CD4-positive, alpha-beta T cell (primary cell): ENCODE measurements around the gene SUN2. TPM values are rescaled to one million over a fixed set of nuclear protein-coding genes. Genes with fewer than 3 reads are reported as not detected.

ENCODE experiments used
- ATAC-seq: fragments of 200-7000 bp; cut with Tn5 transposase; one replicate; pipeline ENCODE4 v1.10.0; 2022; ENCODE audit warnings: mild to moderate bottlenecking; ENCODE audit not compliant: poor library complexity
- CTCF ChIA-PET: fragments of 350-600 bp; sonication (Branson Sonifier 250); formaldehyde crosslinking; loops from one replicate; lab custom pipeline; 2021; ENCODE audit warnings: antibody characterized with exemption, inconsistent platforms; lab: Charles Lee
- POLR2A ChIA-PET: fragments of 350-600 bp; sonication (Branson Sonifier 250); formaldehyde crosslinking; loops from one replicate; lab custom pipeline; 2021; ENCODE audit warnings: antibody characterized with exemption, inconsistent platforms; lab: Charles Lee
- DNase-seq, 14 experiments: peaks; one replicate each; pipeline ENCODE4 v3.0.0-alpha.2; 2013 to 2020; ENCODE audit warnings: mixed read lengths in 2 of 14
- H3K27ac ChIP-seq, 2 donors: one replicate each; pipeline versions ENCODE4 v1.5.1 to v1.7.0; 2013; ENCODE audit warnings: low read length in 2 of 2, low read depth in 1 of 2, mild to moderate bottlenecking in 1 of 2
- H3K27me3 ChIP-seq, 2 experiments: 1 replicate in 1 of 2; 2 replicates in 1 of 2; pipeline versions ENCODE4 v1.6.1 to v1.7.0; 2013; ENCODE audit warnings: low read length in 2 of 2, control low read depth in 1 of 2, mild to moderate bottlenecking in 1 of 2, moderate library complexity in 1 of 2; ENCODE audit not compliant: insufficient read depth in 2 of 2, control insufficient read depth in 1 of 2
- H3K36me3 ChIP-seq: one replicate; pipeline ENCODE4 v1.6.1; 2013; ENCODE audit warnings: low read length, control low read depth; ENCODE audit not compliant: insufficient read depth
- H3K4me1 ChIP-seq: one replicate; pipeline ENCODE4 v1.6.1; 2013; ENCODE audit warnings: low read length, control low read depth; ENCODE audit not compliant: insufficient read depth
- H3K4me3 ChIP-seq: one replicate; pipeline ENCODE4 v1.5.1; 2013; ENCODE audit warnings: mild to moderate bottlenecking, low read length, moderate library complexity
- H3K9me3 ChIP-seq, 2 experiments: 1 replicate in 1 of 2; 2 replicates in 1 of 2; pipeline versions ENCODE4 v1.6.1 to v1.7.0; 2013; ENCODE audit warnings: low read length in 2 of 2, mild to moderate bottlenecking in 2 of 2, control low read depth in 1 of 2, moderate library complexity in 1 of 2; ENCODE audit not compliant: control insufficient read depth in 1 of 2, insufficient read depth in 1 of 2
- H3K27ac Mint-ChIP-seq: one replicate; pipeline ENCODE4 v1.8.0; 2020; ENCODE audit warnings: mixed read lengths
- H3K27me3 Mint-ChIP-seq: one replicate; pipeline ENCODE4 v1.8.0; 2021; ENCODE audit warnings: mixed read lengths
- H3K36me3 Mint-ChIP-seq: one replicate; pipeline ENCODE4 v1.8.0; 2021; ENCODE audit warnings: low read depth, mixed read lengths
- H3K4me1 Mint-ChIP-seq: one replicate; pipeline ENCODE4 v1.8.0; 2021; ENCODE audit warnings: low read depth, mixed read lengths
- H3K4me3 Mint-ChIP-seq: one replicate; pipeline ENCODE4 v1.8.0; 2020; ENCODE audit warnings: mild to moderate bottlenecking, mixed read lengths
- H3K9me3 Mint-ChIP-seq: one replicate; pipeline ENCODE4 v1.8.0; 2020; ENCODE audit warnings: mixed read lengths
- intact Hi-C, 2 experiments: fragments of 100-400 bp; cut with DNase I in 1 of 2; cut with micrococcal nuclease in 1 of 2; formaldehyde crosslinking; loops; one replicate each; pipeline versions ENCODE4 v1.15.1 to v1.9.0; 2023 to 2025; cut with DNase I, micrococcal nuclease
- total RNA-seq, 174 experiments: library from RNA in 2 of 174; stranded (reverse) in 2 of 174; gene quantifications; one replicate each; pipeline ENCODE4 v1.2.3 and lab custom pipeline; 2021 to 2026
- TF ChIP-seq, protein P1 (sequence below): fragments of 200-600 bp; IDR thresholded peaks from one replicate; pipeline ENCODE4 v1.8.0; 2022; ENCODE audit warnings: antibody characterized with exemption, mild to moderate bottlenecking

SUN2 gene
- total RNA-seq, 2 experiments from 2014 or later: 440 to 453 TPM

DNA sequence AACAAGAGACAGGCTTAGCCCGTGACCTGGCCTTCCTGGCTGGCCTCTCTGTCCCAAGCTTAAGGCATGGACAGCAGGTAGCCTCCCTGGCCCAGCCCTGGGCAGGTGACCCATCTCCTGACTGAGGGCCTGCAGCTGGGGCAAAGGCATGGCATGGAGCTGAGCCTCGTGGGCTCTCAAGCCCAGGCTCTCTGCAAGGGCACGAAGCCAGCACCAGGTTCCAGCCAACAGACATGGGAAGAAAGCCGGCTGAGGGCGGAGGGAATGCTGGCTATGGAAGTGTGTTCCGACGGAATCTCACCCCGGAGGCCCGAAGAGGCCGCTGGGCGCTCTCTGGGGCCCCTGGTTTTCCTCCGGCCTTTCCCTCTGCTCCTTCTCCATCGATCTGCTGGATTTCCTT is 25.2 kb upstream of the SUN2 start:
- Mint-ChIP-seq H3K27ac (no peak overlapping the region), H3K36me3 (peaks cover 23% of the 10 kb centered on the region), H3K4me3 (no peak overlapping the region), H3K4me1 (peaks cover 12% of the 10 kb centered on the region), H3K9me3 (no peaks in the 10 kb centered on the region), H3K27me3 (no peaks in the 10 kb centered on the region)
- DNase-seq (no peak), ATAC-seq (no peak)
- CTCF ChIA-PET: no interaction called here
- Histone ChIP-seq H3K4me1 (peaks cover 3% of the 10 kb centered on the region), H3K27me3 (no peaks in the 10 kb centered on the region), H3K4me3 (no peak overlapping the region), H3K27ac (no peak overlapping the region), H3K9me3 (no peaks in the 10 kb centered on the region), H3K36me3 (peaks cover 8% of the 10 kb centered on the region)
- TF ChIP-seq, protein P1, sequence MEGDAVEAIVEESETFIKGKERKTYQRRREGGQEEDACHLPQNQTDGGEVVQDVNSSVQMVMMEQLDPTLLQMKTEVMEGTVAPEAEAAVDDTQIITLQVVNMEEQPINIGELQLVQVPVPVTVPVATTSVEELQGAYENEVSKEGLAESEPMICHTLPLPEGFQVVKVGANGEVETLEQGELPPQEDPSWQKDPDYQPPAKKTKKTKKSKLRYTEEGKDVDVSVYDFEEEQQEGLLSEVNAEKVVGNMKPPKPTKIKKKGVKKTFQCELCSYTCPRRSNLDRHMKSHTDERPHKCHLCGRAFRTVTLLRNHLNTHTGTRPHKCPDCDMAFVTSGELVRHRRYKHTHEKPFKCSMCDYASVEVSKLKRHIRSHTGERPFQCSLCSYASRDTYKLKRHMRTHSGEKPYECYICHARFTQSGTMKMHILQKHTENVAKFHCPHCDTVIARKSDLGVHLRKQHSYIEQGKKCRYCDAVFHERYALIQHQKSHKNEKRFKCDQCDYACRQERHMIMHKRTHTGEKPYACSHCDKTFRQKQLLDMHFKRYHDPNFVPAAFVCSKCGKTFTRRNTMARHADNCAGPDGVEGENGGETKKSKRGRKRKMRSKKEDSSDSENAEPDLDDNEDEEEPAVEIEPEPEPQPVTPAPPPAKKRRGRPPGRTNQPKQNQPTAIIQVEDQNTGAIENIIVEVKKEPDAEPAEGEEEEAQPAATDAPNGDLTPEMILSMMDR: no peak
- intact Hi-C loops: no loop called here
- POLR2A ChIA-PET: no interaction called here

DNA sequence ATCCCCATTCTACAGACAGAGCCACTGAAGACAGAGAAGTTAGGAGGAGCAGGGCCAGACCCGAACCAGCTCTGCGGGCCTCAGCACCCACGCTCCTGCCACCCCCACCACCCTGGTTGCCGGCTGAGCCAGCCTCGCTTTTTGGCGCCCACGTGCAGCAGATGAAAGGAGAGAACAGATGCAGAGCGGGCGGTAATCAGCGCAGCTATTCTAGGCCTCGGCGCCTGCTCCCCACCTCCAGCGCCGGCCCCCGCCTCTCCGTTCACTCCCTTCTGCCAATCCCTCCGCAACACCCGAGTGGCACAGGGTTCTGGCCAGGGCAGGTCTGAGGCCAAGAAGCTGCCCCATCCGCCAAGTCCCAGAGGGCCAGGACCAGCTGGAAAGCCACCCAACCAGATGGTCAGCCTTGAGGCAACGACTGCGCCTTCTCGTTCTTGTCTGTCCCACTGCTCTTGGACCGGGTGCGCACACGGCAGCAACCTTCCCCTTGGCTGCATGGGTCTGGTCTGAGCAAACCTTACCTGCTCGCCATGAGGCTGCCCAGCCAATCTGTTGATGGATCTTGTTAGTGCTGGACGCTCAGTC is 21.4 kb upstream of the SUN2 start:
- peaks cover under 1% of the 10 kb centered on the region for H3K4me1 ChIP-seq
- Mint-ChIP-seq H3K9me3 (no peaks in the 10 kb centered on the region), H3K36me3 (peaks cover 16% of the 10 kb centered on the region), H3K4me1 (no peaks in the 10 kb centered on the region), H3K27ac (no peak overlapping the region), H3K27me3 (no peaks in the 10 kb centered on the region), H3K4me3 (no peak overlapping the region)
- TF ChIP-seq, protein P1: no peak
- H3K9me3 ChIP-seq: no peaks in the 10 kb centered on the region
- peaks cover 8% of the 10 kb centered on the region for H3K36me3 ChIP-seq
- ATAC-seq: no peak
- intact Hi-C loops: no loop called here
- DNase-seq: no peak
- H3K27ac ChIP-seq: no peak overlapping the region
- ChIA-PET CTCF (no interaction called here), POLR2A (no interaction called here)
- no peaks in the 10 kb centered on the region for H3K27me3 ChIP-seq
- no peak overlapping the region for H3K4me3 ChIP-seq

DNA sequence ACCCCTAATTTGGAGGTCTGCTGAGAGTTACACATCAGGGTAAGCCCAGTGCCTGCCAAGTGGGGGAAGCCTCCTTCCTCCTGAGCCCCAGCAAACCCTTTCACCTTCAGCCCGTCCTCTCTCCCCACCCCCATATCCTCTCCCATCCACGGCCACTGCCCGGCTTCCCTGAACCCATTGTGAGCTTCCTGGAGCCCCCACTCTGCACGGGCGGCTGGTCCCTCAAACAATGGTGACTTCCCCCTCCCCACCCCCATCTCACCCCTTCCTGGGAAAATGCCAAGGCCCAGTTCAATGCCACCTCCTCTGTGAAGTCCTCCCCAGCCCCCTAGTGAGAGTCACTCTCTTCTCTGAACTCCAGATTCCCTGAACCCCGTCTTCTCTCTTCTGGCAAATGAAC is 20.3 kb upstream of the SUN2 start:
- TF ChIP-seq, protein P1: no peak
- H3K9me3 Mint-ChIP-seq: no peaks in the 10 kb centered on the region
- peaks cover 8% of the 10 kb centered on the region for H3K36me3 ChIP-seq
- H3K4me3 ChIP-seq: no peak overlapping the region
- H3K36me3 Mint-ChIP-seq: peaks cover 6% of the 10 kb centered on the region
- CTCF ChIA-PET: no interaction called here
- H3K27ac Mint-ChIP-seq: no peak overlapping the region
- no peaks in the 10 kb centered on the region for H3K4me1 Mint-ChIP-seq
- H3K9me3 ChIP-seq: no peaks in the 10 kb centered on the region
- no peaks in the 10 kb centered on the region for H3K27me3 Mint-ChIP-seq
- intact Hi-C loops: no loop called here
- no peak for ATAC-seq
- no peak overlapping the region for H3K27ac ChIP-seq
- no peak overlapping the region for H3K4me3 Mint-ChIP-seq
- no peaks in the 10 kb centered on the region for H3K27me3 ChIP-seq
- POLR2A ChIA-PET: no interaction called here
- DNase-seq: no peak
- H3K4me1 ChIP-seq: no peaks in the 10 kb centered on the region
